ENCODE results near the gene FOXD2. TPM values are rescaled to one million over a fixed set of nuclear protein-coding genes. Genes with fewer than 3 reads are reported as not detected.

The FOXD2 gene
- polyA plus RNA-seq, 3 donors: 0.03 to 0.11 TPM; not detected in 1

GRCh38 chr1:47389731-47390130 lies 48.1 kb upstream of the FOXD2 start:
- peaks cover 7 to 19% (median 18%) of the 10 kb centered on the region in 3 donors for H3K27me3 Mint-ChIP-seq (ENCODE audit: low read depth in 3 of 3)
- H3K36me3 Mint-ChIP-seq: peaks cover 0 to 4% of the 10 kb centered on the region in 2 donors
- no peak overlapping the region for H3K27ac Mint-ChIP-seq
- no peak overlapping the region for H3K27ac ChIP-seq (ENCODE audit: low read depth in 1 of 2, low read length in 2 of 2)
- TF ChIP-seq CTCF (IDR thresholded peaks at IDR 0.05): no peak
- H3K9me3 Mint-ChIP-seq: no peaks in the 10 kb centered on the region
- H4K20me1 ChIP-seq (ENCODE audit: insufficient read depth, low read length): no peaks in the 10 kb centered on the region
- intact Hi-C loops (cut with micrococcal nuclease): loop anchor here (5.0 kb wide), 2 partner anchors 323 to 338 kb away; no protein-coding TSS in a partner anchor
- H3K4me3 ChIP-seq (replicated peaks in 1 of 3; ENCODE audit: low read depth in 2 of 3, low read length in 3 of 3): no peak overlapping the region
- no peak overlapping the region for H3K4me3 Mint-ChIP-seq
- no CpG with 5 or more reads among the region's 2 CpGs for WGBS (ENCODE audit: insufficient coverage)
- H3K36me3 ChIP-seq (replicated peaks in 1 of 2; ENCODE audit: control insufficient read depth in 1 of 2, insufficient read depth in 2 of 2, low read length in 2 of 2): no peaks in the 10 kb centered on the region
- DNase-seq: no peak
- H3K9me3 ChIP-seq (replicated peaks in 1 of 2; ENCODE audit: control insufficient read depth in 1 of 2, insufficient read depth in 1 of 2, low read length in 2 of 2): no peaks in the 10 kb centered on the region
- no peak overlapping the region for H2AFZ ChIP-seq (ENCODE audit: insufficient read depth, low read depth, low read length, poor library complexity, severe bottlenecking)
- no peaks in the 10 kb centered on the region for H3K79me2 ChIP-seq (ENCODE audit: insufficient read depth, low read length)
- H3K4me1 Mint-ChIP-seq: no peaks in the 10 kb centered on the region
- no peaks in the 10 kb centered on the region for H3K4me1 ChIP-seq (ENCODE audit: control insufficient read depth in 1 of 2, insufficient read depth in 2 of 2, low read length in 2 of 2)
- no peak overlapping the region for H3K4me2 ChIP-seq (replicated peaks; ENCODE audit: extremely low read depth, low read length, poor library complexity, severe bottlenecking)
- peaks cover 2 to 6% of the 10 kb centered on the region in 2 donors for H3K27me3 ChIP-seq (ENCODE audit: control insufficient read depth in 2 of 2, insufficient read depth in 2 of 2, low read length in 2 of 2)
- H3K9ac ChIP-seq (ENCODE audit: insufficient read depth, low read length, poor library complexity, severe bottlenecking): no peak overlapping the region

- H3K4me1 Mint-ChIP-seq: no peaks in the 10 kb centered on the region
- Histone ChIP-seq H3K36me3 (replicated peaks in 1 of 2; ENCODE audit: control insufficient read depth in 1 of 2, insufficient read depth in 2 of 2, low read length in 2 of 2) (no peaks in the 10 kb centered on the region), H3K4me1 (ENCODE audit: control insufficient read depth in 1 of 2, insufficient read depth in 2 of 2, low read length in 2 of 2) (no peaks in the 10 kb centered on the region), H4K20me1 (ENCODE audit: insufficient read depth, low read length) (no peaks in the 10 kb centered on the region), H3K27me3 (ENCODE audit: control insufficient read depth in 2 of 2, insufficient read depth in 2 of 2, low read length in 2 of 2) (peaks cover 2 to 6% of the 10 kb centered on the region in 2 donors), H3K9ac (ENCODE audit: insufficient read depth, low read length, poor library complexity, severe bottlenecking) (no peak overlapping the region), H3K27ac (ENCODE audit: low read depth in 1 of 2, low read length in 2 of 2) (no peak overlapping the region), H3K9me3 (replicated peaks in 1 of 2; ENCODE audit: control insufficient read depth in 1 of 2, insufficient read depth in 1 of 2, low read length in 2 of 2) (no peaks in the 10 kb centered on the region), H2AFZ (ENCODE audit: insufficient read depth, low read depth, low read length, poor library complexity, severe bottlenecking) (no peak overlapping the region), H3K79me2 (ENCODE audit: insufficient read depth, low read length) (no peaks in the 10 kb centered on the region), H3K4me3 (replicated peaks in 1 of 3; ENCODE audit: low read depth in 2 of 3, low read length in 3 of 3) (no peak overlapping the region), H3K4me2 (replicated peaks; ENCODE audit: extremely low read depth, low read length, poor library complexity, severe bottlenecking) (no peak overlapping the region)
- no peak for DNase-seq
- intact Hi-C loops (cut with micrococcal nuclease): no loop called here
- no peak overlapping the region for H3K27ac Mint-ChIP-seq
- H3K9me3 Mint-ChIP-seq: no peaks in the 10 kb centered on the region
- H3K27me3 Mint-ChIP-seq (ENCODE audit: low read depth in 3 of 3): peaks cover 9 to 25% (median 20%) of the 10 kb centered on the region in 3 donors
- no peaks in the 10 kb centered on the region for H3K36me3 Mint-ChIP-seq
- no peak overlapping the region for H3K4me3 Mint-ChIP-seq
- TF ChIP-seq CTCF (IDR thresholded peaks at IDR 0.05): no peak
- WGBS (ENCODE audit: insufficient coverage): 33% methylated on average over 1 of the region's 2 CpGs
These were observed 47.0 kb upstream of the FOXD2 start for GRCh38 chr1:47390843-47391242.
